Nephron progenitor cell (in vitro differentiated cells): Measurements from ENCODE around the gene TPCN1.

Experiments
- DNase-seq: peaks from one replicate; pipeline ENCODE4 v3.0.0; 2021
- H3K27ac Mint-ChIP-seq: 2 replicates; pipeline ENCODE4 v1.8.0; 2021; ENCODE audit warnings: mild to moderate bottlenecking, moderate library complexity, mixed read lengths
- H3K27me3 Mint-ChIP-seq: 2 replicates; pipeline ENCODE4 v1.8.0; 2021; ENCODE audit warnings: mild to moderate bottlenecking, low read depth, mixed read lengths; ENCODE audit not compliant: poor library complexity
- H3K36me3 Mint-ChIP-seq: 2 replicates; pipeline ENCODE4 v1.8.0; 2021; ENCODE audit warnings: low read depth, mixed read lengths
- H3K4me1 Mint-ChIP-seq: 2 replicates; pipeline ENCODE4 v1.8.0; 2021; ENCODE audit warnings: mixed read lengths
- H3K4me3 Mint-ChIP-seq: 2 replicates; pipeline ENCODE4 v1.8.0; 2021; ENCODE audit warnings: mild to moderate bottlenecking, moderate library complexity, mixed read lengths
- H3K9me3 Mint-ChIP-seq: 2 replicates; pipeline ENCODE4 v1.8.0; 2021; ENCODE audit warnings: mild to moderate bottlenecking, moderate library complexity, mixed read lengths
- TF ChIP-seq, protein P1 (sequence below): fragments of 200-600 bp; sonication (generic); IDR thresholded peaks from 2 replicates; pipeline ENCODE4 v1.5.0; 2021; ENCODE audit warnings: antibody characterized with exemption

The TPCN1 gene

DNA sequence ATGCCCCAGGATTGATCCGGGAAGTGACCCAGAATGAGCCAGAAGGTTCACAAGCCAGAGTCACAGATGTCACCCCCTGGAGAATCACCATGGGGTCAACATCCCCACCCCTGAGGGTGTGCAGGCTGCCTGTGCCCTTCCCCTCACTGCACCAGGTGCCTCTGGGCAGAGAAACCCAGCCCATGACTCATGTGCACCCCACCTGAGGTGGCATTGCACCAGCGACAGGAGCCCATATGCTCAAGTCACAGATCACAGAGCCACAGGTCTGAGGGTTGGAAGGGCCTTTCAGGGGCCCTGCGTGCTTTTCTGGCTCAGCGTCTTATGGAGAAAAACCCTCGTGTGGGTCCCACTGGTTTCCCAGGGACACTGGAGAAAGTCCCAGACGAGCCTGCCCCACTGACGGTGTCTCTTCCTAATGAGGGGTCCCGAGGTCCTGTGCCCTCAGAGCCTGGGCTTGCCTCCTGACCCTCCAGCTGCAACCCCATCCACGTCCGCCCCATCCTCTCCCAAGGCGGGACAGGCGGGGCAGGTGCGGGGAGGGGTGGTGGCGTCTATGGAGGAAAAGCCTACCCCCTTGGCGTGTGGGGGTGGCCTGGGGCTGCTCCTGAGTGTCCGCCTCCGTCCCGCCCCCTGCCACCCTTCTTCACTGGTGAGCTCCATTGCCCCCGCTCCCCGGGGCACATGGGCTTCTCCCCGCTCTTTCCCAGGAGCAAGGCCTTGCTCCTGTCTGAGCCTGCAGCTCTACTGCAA, 66.1 kb downstream of the TPCN1 start:
- Mint-ChIP-seq H3K4me1 (peaks cover 41% of the 10 kb centered on the region), H3K9me3 (no peaks in the 10 kb centered on the region), H3K27ac (no peak overlapping the region), H3K27me3 (peaks cover 3% of the 10 kb centered on the region), H3K36me3 (peaks cover 28% of the 10 kb centered on the region), H3K4me3 (no peak overlapping the region)
- TF ChIP-seq, protein P1, sequence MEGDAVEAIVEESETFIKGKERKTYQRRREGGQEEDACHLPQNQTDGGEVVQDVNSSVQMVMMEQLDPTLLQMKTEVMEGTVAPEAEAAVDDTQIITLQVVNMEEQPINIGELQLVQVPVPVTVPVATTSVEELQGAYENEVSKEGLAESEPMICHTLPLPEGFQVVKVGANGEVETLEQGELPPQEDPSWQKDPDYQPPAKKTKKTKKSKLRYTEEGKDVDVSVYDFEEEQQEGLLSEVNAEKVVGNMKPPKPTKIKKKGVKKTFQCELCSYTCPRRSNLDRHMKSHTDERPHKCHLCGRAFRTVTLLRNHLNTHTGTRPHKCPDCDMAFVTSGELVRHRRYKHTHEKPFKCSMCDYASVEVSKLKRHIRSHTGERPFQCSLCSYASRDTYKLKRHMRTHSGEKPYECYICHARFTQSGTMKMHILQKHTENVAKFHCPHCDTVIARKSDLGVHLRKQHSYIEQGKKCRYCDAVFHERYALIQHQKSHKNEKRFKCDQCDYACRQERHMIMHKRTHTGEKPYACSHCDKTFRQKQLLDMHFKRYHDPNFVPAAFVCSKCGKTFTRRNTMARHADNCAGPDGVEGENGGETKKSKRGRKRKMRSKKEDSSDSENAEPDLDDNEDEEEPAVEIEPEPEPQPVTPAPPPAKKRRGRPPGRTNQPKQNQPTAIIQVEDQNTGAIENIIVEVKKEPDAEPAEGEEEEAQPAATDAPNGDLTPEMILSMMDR: no peak
- no peak for DNase-seq

DNA sequence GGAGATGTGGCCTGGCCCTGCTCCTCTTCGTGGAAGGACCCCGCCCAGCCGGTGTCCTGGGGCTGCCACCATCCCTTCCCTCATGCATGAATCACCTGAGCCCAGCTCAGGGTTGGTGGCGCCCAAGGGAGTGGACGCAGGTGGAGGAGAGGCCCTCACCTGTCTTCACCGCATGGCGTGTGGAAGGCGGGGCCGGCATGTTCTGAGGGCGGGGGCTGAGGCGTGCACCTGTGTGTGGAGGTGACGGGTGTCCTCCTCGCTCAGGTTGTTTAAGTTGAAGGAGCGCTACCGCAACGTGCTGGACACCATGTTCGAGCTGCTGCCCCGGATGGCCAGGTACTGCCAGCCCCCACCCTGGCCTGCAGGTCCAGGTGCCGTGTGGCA, 66.6 kb downstream of the TPCN1 start:
- Mint-ChIP-seq H3K27ac (no peak overlapping the region), H3K4me1 (peaks cover 45% of the 10 kb centered on the region), H3K27me3 (peaks cover 3% of the 10 kb centered on the region), H3K36me3 (peaks cover 29% of the 10 kb centered on the region), H3K9me3 (no peaks in the 10 kb centered on the region), H3K4me3 (no peak overlapping the region)
- no peak for DNase-seq
- TF ChIP-seq, protein P1: no peak

DNA sequence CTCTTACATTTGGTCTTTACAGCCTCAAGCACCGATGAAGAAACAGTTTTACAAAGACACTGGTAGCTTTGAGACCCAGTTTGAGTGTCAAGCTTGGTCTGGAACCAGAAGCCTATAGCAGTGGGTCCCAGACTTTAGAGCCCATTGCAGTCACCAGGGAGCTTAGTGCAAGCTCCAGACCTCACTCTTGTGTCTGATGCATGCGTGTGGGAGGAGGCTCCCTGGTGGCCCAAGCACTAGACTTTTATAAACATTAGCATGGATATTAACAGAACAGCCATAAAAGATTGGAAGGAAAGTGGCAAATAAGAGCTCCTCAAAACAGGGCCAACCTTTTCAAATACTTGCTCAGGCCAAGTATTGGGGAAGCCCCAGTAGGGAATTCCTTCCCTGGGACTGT, 68.1 kb downstream of the TPCN1 start:
- peaks cover 3% of the 10 kb centered on the region for H3K27me3 Mint-ChIP-seq

DNA sequence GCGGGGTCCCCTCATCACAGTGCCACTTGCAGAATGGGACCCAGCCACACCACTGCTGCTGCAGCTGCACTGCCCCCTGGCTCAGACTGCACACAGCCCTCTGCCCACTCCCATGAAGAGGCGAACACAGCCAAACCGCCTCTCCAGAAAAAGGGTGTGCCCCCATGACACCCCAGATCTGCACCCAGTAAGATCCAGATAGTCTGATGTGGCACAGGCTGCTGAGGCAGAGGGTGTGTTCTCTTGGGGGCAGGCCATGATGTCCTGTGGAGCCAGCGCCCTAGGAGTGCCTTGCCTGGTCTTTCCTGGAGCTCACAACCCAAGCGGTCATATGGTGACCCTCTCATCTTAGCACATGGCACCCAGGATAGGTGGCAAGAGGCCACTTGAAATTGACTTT, 69.2 kb downstream of the TPCN1 start:
- H3K9me3 Mint-ChIP-seq: no peaks in the 10 kb centered on the region
- TF ChIP-seq, protein P1: no peak
- H3K27ac Mint-ChIP-seq: no peak overlapping the region
- no peak for DNase-seq
- H3K36me3 Mint-ChIP-seq: peaks cover 35% of the 10 kb centered on the region
- peaks cover 3% of the 10 kb centered on the region for H3K27me3 Mint-ChIP-seq
- peaks cover 34% of the 10 kb centered on the region for H3K4me1 Mint-ChIP-seq
- H3K4me3 Mint-ChIP-seq: no peak overlapping the region

More for the DNA sequence above, 68.1 kb downstream of the TPCN1 start:
- Mint-ChIP-seq H3K4me3 (no peak overlapping the region), H3K36me3 (peaks cover 35% of the 10 kb centered on the region), H3K27ac (no peak overlapping the region), H3K4me1 (peaks cover 44% of the 10 kb centered on the region), H3K9me3 (no peaks in the 10 kb centered on the region)
- DNase-seq: no peak
- TF ChIP-seq, protein P1: no peak

DNA sequence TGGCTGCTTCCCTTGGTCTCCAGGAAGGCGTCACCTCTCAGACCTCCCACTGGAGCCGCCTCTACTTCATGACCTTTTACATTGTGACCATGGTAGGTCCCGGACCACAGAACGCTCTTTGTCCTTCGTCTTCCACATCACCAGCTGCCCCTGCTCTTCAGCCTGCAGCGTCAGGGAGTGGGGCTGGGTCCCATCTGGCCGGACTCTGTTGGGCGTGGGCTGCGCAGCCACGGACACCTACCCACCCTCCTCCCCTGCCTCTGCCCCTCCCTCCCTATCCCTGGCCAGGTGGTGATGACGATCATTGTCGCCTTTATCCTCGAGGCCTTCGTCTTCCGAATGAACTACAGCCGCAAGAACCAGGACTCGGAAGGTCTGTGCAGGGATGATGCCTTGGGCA, 70.3 kb downstream of the TPCN1 start:
- H3K4me1 Mint-ChIP-seq: peaks cover 26% of the 10 kb centered on the region
- peaks cover 27% of the 10 kb centered on the region for H3K36me3 Mint-ChIP-seq
- H3K27ac Mint-ChIP-seq: no peak overlapping the region
- TF ChIP-seq, protein P1: no peak
- DNase-seq: no peak
- H3K4me3 Mint-ChIP-seq: no peak overlapping the region
- H3K9me3 Mint-ChIP-seq: no peaks in the 10 kb centered on the region
- H3K27me3 Mint-ChIP-seq: peaks cover 3% of the 10 kb centered on the region

DNA sequence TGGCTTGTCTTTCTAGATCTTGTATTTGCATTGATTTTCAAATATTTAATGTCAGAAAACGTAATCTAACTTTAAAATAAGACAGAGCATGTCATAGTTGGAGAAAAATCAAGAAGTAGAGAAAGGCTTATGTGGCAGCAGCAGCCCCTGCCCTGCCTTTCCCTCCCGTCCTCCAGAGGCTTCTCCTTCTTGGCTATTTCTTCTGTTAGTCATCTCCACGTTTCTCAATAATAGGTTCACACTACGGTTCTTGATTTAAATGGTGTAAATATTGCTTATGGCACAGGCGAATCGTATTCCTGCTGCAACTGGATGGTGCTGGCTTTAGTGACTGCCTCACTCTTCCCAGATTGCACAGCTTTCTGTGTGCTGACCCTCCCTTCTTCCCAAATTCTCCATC, 70.8 kb downstream of the TPCN1 start:
- Mint-ChIP-seq H3K9me3 (no peaks in the 10 kb centered on the region), H3K36me3 (peaks cover 27% of the 10 kb centered on the region), H3K27ac (no peak overlapping the region), H3K4me3 (no peak overlapping the region), H3K27me3 (peaks cover 5% of the 10 kb centered on the region), H3K4me1 (peaks cover 27% of the 10 kb centered on the region)
- DNase-seq: no peak
- TF ChIP-seq, protein P1: no peak
